Peyer's patch (tissue), 4 donors: ENCODE results near the gene ADTRP. TPM values are rescaled to one million over a fixed set of nuclear protein-coding genes. Genes with fewer than 3 reads are reported as not detected.

Experiments
- DNase-seq, 3 donors: peaks; one replicate each; pipeline ENCODE4 v3.0.0-alpha.2; 2017 to 2019
- H3K27ac ChIP-seq, 4 donors: fragments of 200-600 bp; sonication (generic); one replicate each; pipeline ENCODE4 v1.5.1; 2016 to 2019
- H3K27me3 ChIP-seq, 2 donors: fragments of 200-600 bp; sonication (generic); one replicate each; pipeline ENCODE4 v1.5.1; 2019
- H3K36me3 ChIP-seq, 3 donors: fragments of 200-600 bp; sonication (generic); one replicate each; pipeline ENCODE4 v1.5.1; 2016 to 2019
- H3K4me1 ChIP-seq, 4 donors: fragments of 200-600 bp; sonication (generic); one replicate each; pipeline ENCODE4 v1.5.1; 2016 to 2019
- H3K4me3 ChIP-seq, 4 donors: fragments of 200-600 bp; sonication (generic); 1 replicate in 3 of 4; 2 replicates in 1 of 4; pipeline ENCODE4 v1.5.1; 2016 to 2019; ENCODE audit warnings: mild to moderate bottlenecking in 1 of 4
- H3K9me3 ChIP-seq, 4 donors: fragments of 200-600 bp; sonication (generic); one replicate each; pipeline ENCODE4 v1.5.1; 2016 to 2019; ENCODE audit warnings: mild to moderate bottlenecking in 1 of 4
- CTCF ChIP-seq, 6 experiments: fragments of 450-650 bp in 4 of 6; fragments of 200-600 bp in 2 of 6; sonication (generic) in 1 of 6; IDR thresholded peaks; one replicate each; pipeline ENCODE4 v1.5.1; 2017 to 2019; ENCODE audit warnings: antibody characterized with exemption in 6 of 6, mild to moderate bottlenecking in 3 of 6, moderate library complexity in 1 of 6
- POLR2A ChIP-seq, 2 donors: fragments of 450-650 bp; IDR thresholded peaks; one replicate each; pipeline ENCODE4 v1.5.1; 2017; ENCODE audit warnings: antibody characterized with exemption in 2 of 2, mild to moderate bottlenecking in 2 of 2, moderate library complexity in 2 of 2
- total RNA-seq, 4 donors: library from RNA; depleted of rRNA; stranded (reverse); fragments of >200 nt; gene quantifications; one replicate each; pipeline ENCODE4 v1.1.0, GENCODE V29; 2016

Gene ADTRP
- total RNA-seq, 4 donors from 2014 or later = 33.8 to 187 (median 133) TPM

GRCh38 chr6:11685481-11686093, 93.0 kb downstream of the ADTRP start:
- no peaks in the 10 kb centered on the region for H3K27me3 ChIP-seq
- no peaks in the 10 kb centered on the region for H3K36me3 ChIP-seq
- no peaks in the 10 kb centered on the region for H3K4me1 ChIP-seq
- DNase-seq = no peak
- no peak overlapping the region for H3K4me3 ChIP-seq
- peak overlapping the region in 1 of 4 donors; percentile 32 for H3K27ac ChIP-seq
- TF ChIP-seq CTCF (IDR thresholded peaks at IDR 0.05) = no peak
- no peak for TF ChIP-seq POLR2A (IDR thresholded peaks at IDR 0.05)
- no peaks in the 10 kb centered on the region for H3K9me3 ChIP-seq

GRCh38 chr6:11684901-11685480, 93.6 kb downstream of the ADTRP start:
- Histone ChIP-seq H3K27me3 (no peaks in the 10 kb centered on the region), H3K27ac (no peak overlapping the region), H3K4me1 (no peaks in the 10 kb centered on the region), H3K36me3 (no peaks in the 10 kb centered on the region), H3K9me3 (no peaks in the 10 kb centered on the region), H3K4me3 (no peak overlapping the region)
- DNase-seq = no peak
- no peak for TF ChIP-seq POLR2A (IDR thresholded peaks at IDR 0.05)
- TF ChIP-seq CTCF (IDR thresholded peaks at IDR 0.05) = no peak

GRCh38 chr6:11683871-11684270, 94.7 kb downstream of the ADTRP start:
- no peak for TF ChIP-seq CTCF (IDR thresholded peaks at IDR 0.05)
- no peak for TF ChIP-seq POLR2A (IDR thresholded peaks at IDR 0.05)
- Histone ChIP-seq H3K27me3 (no peaks in the 10 kb centered on the region), H3K9me3 (no peaks in the 10 kb centered on the region), H3K27ac (no peak overlapping the region), H3K4me1 (no peaks in the 10 kb centered on the region), H3K4me3 (no peak overlapping the region), H3K36me3 (no peaks in the 10 kb centered on the region)
- DNase-seq = no peak

- no peak overlapping the region for H3K4me3 ChIP-seq
- H3K36me3 ChIP-seq = no peaks in the 10 kb centered on the region
- no peak for DNase-seq
- no peaks in the 10 kb centered on the region for H3K4me1 ChIP-seq
- no peak for TF ChIP-seq CTCF (IDR thresholded peaks at IDR 0.05)
- TF ChIP-seq POLR2A (IDR thresholded peaks at IDR 0.05) = no peak
- H3K27me3 ChIP-seq = no peaks in the 10 kb centered on the region
- no peaks in the 10 kb centered on the region for H3K9me3 ChIP-seq
- H3K27ac ChIP-seq = no peak overlapping the region
Measured at GRCh38 chr6:11682561-11682975, 96.0 kb downstream of the ADTRP start.

GRCh38 chr6:11681770-11682169, 96.8 kb downstream of the ADTRP start:
- Histone ChIP-seq H3K4me3 (no peak overlapping the region), H3K27me3 (no peaks in the 10 kb centered on the region), H3K27ac (no peak overlapping the region), H3K36me3 (no peaks in the 10 kb centered on the region), H3K9me3 (no peaks in the 10 kb centered on the region), H3K4me1 (no peaks in the 10 kb centered on the region)
- no peak for DNase-seq
- TF ChIP-seq CTCF (IDR thresholded peaks at IDR 0.05) (no peak), POLR2A (IDR thresholded peaks at IDR 0.05) (no peak)
